Measurements from ENCODE around the gene SANBR. TPM values are rescaled to one million over a fixed set of nuclear protein-coding genes. Genes with fewer than 3 reads are reported as not detected.

Gene SANBR
- total and polyA plus RNA-seq, 2 donors from 2014 or later: 1.6 to 9.0 TPM

GRCh38 chr2:61045999-61046398 lies 19.7 kb upstream of the SANBR start:
- Histone ChIP-seq H3K27me3 (ENCODE audit: control insufficient read depth, insufficient read depth, low read length) (no peaks in the 10 kb centered on the region), H3K4me1 (ENCODE audit: control insufficient read depth in 2 of 3, insufficient read depth in 2 of 3, low read depth in 1 of 3, low read length in 3 of 3) (no peaks in the 10 kb centered on the region), H3K9me3 (ENCODE audit: control insufficient read depth in 2 of 3, insufficient read depth in 1 of 3, low read length in 3 of 3) (no peaks in the 10 kb centered on the region), H3K9ac (ENCODE audit: low read length in 3 of 3) (no peak overlapping the region), H3K36me3 (ENCODE audit: control insufficient read depth in 2 of 3, insufficient read depth in 3 of 3, low read length in 3 of 3) (peaks cover 0 to 12% (median 3%) of the 10 kb centered on the region in 3 donors), H3K27ac (ENCODE audit: low read depth in 2 of 2, low read length in 2 of 2) (no peak overlapping the region), H3K4me3 (ENCODE audit: low read length in 3 of 3) (no peak overlapping the region)
- intact Hi-C loops (cut with DNase I): no loop called here
- no peak for TF ChIP-seq CTCF (IDR thresholded peaks at IDR 0.05; ENCODE audit: borderline replicate concordance, extremely low read depth, insufficient read depth)
- DNase-seq (no peak), FAIRE-seq (peak; percentile 37)

- no peak overlapping the region for H3K4me3 ChIP-seq (ENCODE audit: low read length in 3 of 3)
- no peak overlapping the region for H3K9ac ChIP-seq (ENCODE audit: low read length in 3 of 3)
- no peak for TF ChIP-seq CTCF (IDR thresholded peaks at IDR 0.05; ENCODE audit: borderline replicate concordance, extremely low read depth, insufficient read depth)
- no peaks in the 10 kb centered on the region for H3K4me1 ChIP-seq (ENCODE audit: control insufficient read depth in 2 of 3, insufficient read depth in 2 of 3, low read depth in 1 of 3, low read length in 3 of 3)
- no peak overlapping the region for H3K27ac ChIP-seq (ENCODE audit: low read depth in 2 of 2, low read length in 2 of 2)
- no peak for FAIRE-seq
- H3K27me3 ChIP-seq (ENCODE audit: control insufficient read depth, insufficient read depth, low read length): no peaks in the 10 kb centered on the region
- DNase-seq: peak in 1 of 5 donors; percentile 6
- intact Hi-C loops (cut with DNase I): no loop called here
- H3K36me3 ChIP-seq (ENCODE audit: control insufficient read depth in 2 of 3, insufficient read depth in 3 of 3, low read length in 3 of 3): peaks cover 0 to 7% (median 2%) of the 10 kb centered on the region in 3 donors
- no peaks in the 10 kb centered on the region for H3K9me3 ChIP-seq (ENCODE audit: control insufficient read depth in 2 of 3, insufficient read depth in 1 of 3, low read length in 3 of 3)
These were observed 10.1 kb upstream of the SANBR start for GRCh38 chr2:61055557-61055956.

DNA sequence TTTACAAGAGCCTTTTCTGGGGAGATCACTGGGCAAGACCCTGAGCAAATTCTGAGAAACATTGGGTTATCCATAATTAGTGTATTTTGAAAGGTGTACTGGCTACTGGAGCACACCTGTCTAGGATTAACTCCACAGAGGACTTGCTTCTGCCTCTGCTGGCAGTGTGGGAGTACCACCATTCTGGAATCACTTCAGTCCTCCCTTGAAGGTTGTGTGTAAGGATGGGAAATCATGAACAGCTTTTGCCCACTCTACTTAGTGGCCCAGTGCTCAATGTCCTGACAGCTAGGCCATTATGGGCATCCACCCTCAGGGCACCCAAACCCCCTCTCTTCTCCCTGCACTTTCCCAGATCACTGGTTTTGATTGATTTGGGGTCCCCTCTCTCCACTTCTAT lies 8.1 kb upstream of the SANBR start:
- intact Hi-C loops (cut with DNase I): no loop called here
- Histone ChIP-seq H3K9ac (ENCODE audit: low read length in 3 of 3) (no peak overlapping the region), H3K9me3 (ENCODE audit: control insufficient read depth in 2 of 3, insufficient read depth in 1 of 3, low read length in 3 of 3) (no peaks in the 10 kb centered on the region), H3K36me3 (ENCODE audit: control insufficient read depth in 2 of 3, insufficient read depth in 3 of 3, low read length in 3 of 3) (peaks cover 0 to 7% (median 2%) of the 10 kb centered on the region in 3 donors), H3K4me3 (ENCODE audit: low read length in 3 of 3) (no peak overlapping the region), H3K4me1 (ENCODE audit: control insufficient read depth in 2 of 3, insufficient read depth in 2 of 3, low read depth in 1 of 3, low read length in 3 of 3) (no peaks in the 10 kb centered on the region), H3K27me3 (ENCODE audit: control insufficient read depth, insufficient read depth, low read length) (no peaks in the 10 kb centered on the region), H3K27ac (ENCODE audit: low read depth in 2 of 2, low read length in 2 of 2) (no peak overlapping the region)
- DNase-seq: no peak
- no peak for FAIRE-seq
- TF ChIP-seq CTCF (IDR thresholded peaks at IDR 0.05; ENCODE audit: borderline replicate concordance, extremely low read depth, insufficient read depth): no peak

- H3K27ac ChIP-seq (ENCODE audit: low read depth in 2 of 2, low read length in 2 of 2): no peak overlapping the region
- H3K9me3 ChIP-seq (ENCODE audit: control insufficient read depth in 2 of 3, insufficient read depth in 1 of 3, low read length in 3 of 3): no peaks in the 10 kb centered on the region
- DNase-seq: no peak
- no peak for TF ChIP-seq CTCF (IDR thresholded peaks at IDR 0.05; ENCODE audit: borderline replicate concordance, extremely low read depth, insufficient read depth)
- H3K9ac ChIP-seq (ENCODE audit: low read length in 3 of 3): no peak overlapping the region
- no peak overlapping the region for H3K4me3 ChIP-seq (ENCODE audit: low read length in 3 of 3)
- intact Hi-C loops (cut with DNase I): no loop called here
- H3K4me1 ChIP-seq (ENCODE audit: control insufficient read depth in 2 of 3, insufficient read depth in 2 of 3, low read depth in 1 of 3, low read length in 3 of 3): no peaks in the 10 kb centered on the region
- FAIRE-seq: no peak
- peaks cover 0 to 7% (median 2%) of the 10 kb centered on the region in 3 donors for H3K36me3 ChIP-seq (ENCODE audit: control insufficient read depth in 2 of 3, insufficient read depth in 3 of 3, low read length in 3 of 3)
- H3K27me3 ChIP-seq (ENCODE audit: control insufficient read depth, insufficient read depth, low read length): no peaks in the 10 kb centered on the region
These were observed 6.3 kb upstream of the SANBR start for GRCh38 chr2:61059382-61059781.

Measured in kidney (tissue), 14 donors.